ENCODE measurements around the gene FTO.
A peak's percentile ranks its signal among the peaks of the same experiment; 100 is the strongest.

The FTO gene

GRCh38 chr16:54055191-54055590 lies 351.2 kb downstream of the FTO start:
- DNase-seq (ENCODE audit: low spot score), result no peak

DNA sequence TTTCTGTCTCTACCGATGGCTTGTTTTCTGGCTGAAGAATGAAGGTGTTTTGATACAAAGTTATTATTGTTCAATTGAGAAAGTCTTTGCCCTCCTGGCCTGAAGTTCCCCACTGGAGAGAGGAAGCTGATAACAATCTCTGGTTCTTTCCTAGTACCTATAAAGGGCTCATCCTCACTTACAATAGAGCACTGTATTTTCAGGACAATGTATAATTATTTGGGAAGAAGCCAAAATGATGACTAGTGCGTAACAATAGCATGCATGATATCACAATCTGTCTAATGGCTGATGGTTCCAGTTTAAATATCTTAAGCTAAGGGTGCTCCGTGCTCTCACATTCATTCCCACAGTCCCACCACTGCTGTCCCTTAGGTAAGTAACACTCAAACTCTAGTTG lies 351.9 kb downstream of the FTO start:
- no peak for DNase-seq (ENCODE audit: low spot score)

- DNase-seq (ENCODE audit: low spot score), result no peak
Observed at GRCh38 chr16:54056921-54057320, 353.0 kb downstream of the FTO start.

DNA sequence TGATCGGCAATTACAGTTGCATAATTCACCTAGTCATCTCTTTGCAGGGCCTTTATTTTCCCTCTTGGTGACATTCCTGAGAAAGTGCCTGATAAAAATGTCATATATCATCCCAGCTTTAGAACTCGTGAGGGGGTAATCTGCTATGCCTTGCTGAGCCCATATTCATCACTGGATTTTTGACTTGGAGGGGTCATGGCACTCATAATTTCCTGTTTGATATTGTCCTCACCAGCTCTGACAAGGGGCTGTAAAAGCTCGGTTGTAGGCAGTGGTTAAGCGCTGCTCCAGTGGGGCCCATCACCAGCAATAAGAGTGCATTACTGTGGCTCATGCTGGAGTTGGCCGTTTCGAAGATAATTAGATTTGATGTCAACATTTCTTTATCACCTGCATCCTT lies 355.4 kb downstream of the FTO start:
- no peak for DNase-seq (ENCODE audit: low spot score)

DNA sequence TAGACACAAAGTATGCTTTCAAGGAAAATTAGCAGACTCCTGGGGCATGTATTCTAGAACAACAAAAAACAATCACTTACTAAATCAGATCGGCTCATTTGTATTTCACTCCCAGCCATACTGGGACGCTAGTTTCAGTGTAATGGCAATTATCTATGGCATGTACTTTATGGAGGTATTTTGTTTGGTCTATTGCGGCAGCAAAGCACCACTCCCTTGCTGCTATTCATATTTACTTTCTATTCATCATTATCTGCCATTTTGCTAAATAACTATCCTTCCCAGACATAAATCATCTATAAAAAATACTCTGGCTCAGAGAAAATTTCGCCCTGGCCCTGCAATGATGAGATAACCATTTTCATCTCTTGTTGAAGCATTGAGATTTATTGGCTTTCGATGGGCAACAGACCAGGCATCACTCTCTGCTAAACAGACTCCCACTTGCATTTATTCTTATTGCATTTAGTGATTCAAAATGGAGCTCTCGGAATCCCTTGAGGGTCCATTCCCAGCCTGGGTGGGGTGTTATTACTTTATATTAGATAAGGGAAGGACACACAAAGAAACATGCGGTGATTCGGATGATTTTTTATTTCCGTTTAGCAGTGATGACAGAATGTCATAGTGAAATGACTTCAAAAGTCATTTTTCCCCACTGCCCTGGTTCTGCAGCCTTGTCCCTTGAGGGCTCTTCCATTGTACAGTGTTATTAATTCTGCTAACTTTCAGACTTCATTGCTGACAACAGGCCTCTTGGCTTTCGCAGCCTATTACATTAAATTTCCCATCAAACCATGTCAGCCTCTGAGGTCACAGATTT lies 356.9 kb downstream of the FTO start:
- DNase-seq (ENCODE audit: low spot score), result no peak

DNA sequence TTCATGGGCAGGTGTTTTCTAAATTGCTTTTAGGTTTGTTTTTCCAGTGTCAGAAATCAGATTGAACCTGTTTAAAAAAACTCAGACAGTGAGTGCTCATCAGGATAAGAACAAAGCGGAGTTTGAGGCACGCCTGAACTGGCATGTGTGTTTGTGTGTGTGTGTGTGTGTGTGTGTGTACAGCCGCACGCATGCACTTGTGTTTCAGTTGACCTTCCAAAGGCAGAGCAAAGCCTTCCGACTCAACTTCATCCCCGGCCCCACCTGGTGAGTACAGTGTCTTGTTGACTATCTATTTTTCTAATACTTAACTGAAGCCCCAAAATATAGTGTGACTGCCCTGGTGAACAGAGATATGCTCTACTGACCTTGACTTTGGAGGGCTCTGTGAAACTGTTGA lies 357.5 kb downstream of the FTO start:
- no peak for DNase-seq (ENCODE audit: low spot score)

- no peak for DNase-seq (ENCODE audit: low spot score)
Observed at GRCh38 chr16:54062361-54063278, 358.7 kb downstream of the FTO start.

DNA sequence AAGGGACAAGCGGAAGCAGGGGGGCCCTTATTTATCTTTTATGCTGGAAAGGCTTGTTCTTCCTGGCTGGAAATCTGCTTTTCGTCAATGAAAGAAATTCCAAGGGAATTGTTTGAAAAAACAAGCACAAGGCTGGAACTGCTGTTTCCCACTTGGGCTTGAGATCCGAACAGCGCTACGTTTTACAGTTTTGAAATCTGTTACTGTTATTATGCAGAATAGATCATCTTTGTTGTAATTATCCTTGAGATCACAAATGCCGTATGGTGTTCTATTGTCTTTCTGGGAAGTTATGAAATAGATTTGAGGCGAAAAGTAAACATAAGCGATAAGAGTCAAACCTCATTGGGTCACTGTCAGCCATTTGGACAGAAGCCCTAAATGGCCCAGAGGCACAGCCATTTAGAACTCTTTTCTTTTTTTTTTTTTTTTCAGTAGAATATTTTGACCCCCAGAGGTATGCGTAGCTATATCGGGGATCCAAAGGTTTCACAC lies 359.4 kb downstream of the FTO start:
- no peak for DNase-seq (ENCODE audit: low spot score)

GRCh38 chr16:54066451-54067105 lies 362.6 kb downstream of the FTO start:
- DNase-seq (ENCODE audit: low spot score), result no peak

DNA sequence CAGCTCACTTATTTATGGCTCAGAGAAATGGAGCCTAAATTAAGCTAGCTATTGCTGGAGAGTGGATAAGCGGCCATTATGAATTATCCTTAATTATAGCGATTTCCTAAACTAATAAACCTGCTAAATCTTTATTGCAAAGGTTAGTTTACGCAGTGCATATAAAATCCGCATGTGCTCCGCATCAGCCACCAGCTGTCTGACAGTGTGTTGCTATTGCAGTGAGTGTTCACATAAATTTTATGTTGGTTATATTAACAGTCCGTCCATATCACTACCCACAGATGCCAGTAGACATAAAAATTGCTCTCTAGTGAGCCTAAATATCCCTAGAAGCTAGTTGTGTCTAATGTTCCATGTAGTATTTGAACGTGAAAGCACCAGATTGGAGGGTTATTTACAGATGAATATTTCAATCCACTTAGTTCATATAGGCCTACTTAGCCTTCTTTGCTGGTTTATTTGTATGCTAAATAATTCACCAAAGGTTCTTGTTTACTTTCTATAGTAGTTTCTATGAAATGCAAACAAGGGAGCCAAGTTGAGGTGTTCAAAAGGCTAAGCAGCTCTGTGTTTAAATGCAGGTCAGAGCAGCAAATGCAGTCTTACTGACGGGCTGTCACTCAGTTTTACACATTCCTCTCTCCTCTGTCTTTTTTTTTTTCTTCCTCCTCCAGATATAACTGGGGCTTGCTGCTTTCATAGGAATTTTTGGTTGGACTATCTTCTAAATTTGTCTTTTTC lies 363.5 kb downstream of the FTO start:
- no peak for DNase-seq (ENCODE audit: low spot score)

DNA sequence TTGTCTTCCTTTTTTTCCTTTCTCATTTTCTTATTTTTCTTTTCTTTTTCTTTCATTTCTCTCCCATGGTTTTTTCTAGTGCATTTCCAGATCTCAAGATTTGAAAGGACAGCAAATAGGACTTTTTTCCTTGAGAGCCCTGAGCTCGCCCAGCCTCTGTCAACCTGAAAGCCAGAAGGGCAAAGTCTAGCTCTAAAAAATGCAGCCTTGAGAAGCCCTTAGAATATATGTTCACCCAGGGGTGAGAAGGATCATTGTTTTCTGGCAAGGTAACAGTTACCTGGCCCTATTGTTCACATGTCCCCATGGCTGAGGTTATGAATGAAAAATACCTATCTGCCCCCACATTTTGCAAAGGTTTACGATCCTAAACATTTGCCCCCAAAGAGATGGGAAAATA lies 364.3 kb downstream of the FTO start:
- DNase-seq (ENCODE audit: low spot score), result no peak

DNA sequence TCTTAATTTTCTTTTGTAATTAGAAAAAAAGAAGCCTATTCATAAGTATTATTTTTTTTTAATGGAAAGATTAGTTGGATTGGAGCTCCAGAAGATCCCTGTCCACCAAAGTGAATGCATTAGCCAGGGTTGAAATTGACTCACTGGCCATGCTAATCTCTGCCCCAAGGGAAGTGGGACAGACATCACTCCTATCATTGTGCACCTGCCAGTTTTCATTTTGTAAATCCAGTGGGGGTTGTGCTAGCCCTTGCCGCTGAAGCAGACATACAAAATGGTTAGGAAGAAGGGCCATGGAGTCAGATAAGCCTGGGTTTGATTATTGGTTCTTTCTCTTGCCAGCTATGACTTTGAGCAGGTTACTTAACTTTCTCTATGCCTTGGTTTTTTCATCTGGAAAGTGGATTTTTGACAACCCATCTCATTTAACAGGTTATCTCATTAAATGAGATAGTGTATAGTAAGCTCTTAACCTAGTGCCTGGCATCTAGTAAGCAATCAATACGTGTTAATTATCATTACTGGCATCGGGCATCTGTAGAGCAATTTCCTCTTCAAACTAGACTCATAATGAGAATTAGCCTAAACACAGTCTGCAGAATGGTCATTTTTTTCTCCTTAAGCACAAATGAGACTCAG lies 365.8 kb downstream of the FTO start:
- no peak for DNase-seq (ENCODE audit: low spot score)

DNA sequence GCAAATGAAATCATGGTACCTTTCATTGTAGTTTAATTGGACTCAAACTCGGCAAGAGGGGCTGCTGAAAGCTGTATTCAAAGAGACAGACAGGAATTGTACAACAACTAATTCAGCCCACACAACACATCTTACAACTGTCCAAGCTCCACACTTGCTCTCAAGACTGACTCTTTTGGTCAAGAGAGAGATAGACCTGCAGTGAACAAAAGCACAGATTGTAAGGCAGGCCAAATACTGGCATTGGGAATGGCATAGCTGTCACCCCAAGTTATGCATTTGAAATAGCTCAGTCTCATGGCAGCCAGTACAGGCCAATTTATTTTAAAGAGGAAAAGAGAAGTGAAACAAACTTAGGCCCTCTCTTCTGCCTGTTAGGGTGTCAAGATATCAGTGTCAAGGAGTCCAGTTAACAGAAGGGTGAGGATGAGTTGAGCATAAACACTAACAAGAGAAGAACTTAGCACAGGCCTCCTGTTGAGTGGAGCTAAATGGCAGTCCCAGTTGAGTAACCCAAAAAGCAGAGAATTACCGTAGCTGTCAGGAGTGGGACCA lies 366.9 kb downstream of the FTO start:
- no peak for DNase-seq (ENCODE audit: low spot score)

DNA sequence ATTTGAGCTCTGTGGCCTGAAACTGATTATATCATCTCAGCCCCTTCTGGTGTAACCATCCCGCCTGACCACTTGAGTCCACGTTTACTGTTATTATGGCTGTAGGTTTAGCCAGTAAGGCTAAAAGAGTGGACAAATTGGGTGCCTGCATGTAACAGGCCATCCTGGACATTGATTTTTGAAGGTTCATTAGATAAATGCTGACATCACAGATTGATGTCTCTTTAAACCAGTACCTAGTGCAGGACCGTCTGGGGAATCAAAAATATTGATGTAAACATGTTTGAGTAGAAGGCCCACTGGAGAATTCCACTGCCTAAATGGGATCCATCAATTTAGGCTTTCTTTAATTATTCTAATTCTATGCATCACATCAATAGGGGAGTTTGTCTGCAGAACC lies 367.6 kb downstream of the FTO start:
- no peak for DNase-seq (ENCODE audit: low spot score)

DNA sequence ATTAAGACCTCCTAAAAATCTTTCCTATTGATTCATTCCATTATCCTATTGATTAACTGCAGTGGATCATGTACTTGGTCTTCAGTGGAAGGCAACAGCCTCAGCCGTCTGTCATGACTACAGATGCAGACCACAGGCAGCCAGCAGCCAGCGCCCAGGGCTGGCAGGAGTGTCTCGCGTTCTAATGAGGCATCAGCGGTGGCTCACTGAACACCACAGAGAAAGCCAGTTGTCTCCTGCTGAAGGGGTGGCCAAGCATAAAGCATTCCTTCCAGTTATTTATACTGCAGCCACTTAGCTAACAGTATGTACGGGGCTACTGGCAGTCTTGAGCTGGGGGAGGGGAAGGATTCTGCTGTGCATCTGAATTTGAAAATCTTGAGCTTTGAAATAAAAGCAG lies 368.3 kb downstream of the FTO start:
- no peak for DNase-seq (ENCODE audit: low spot score)

GRCh38 chr16:54073356-54073755 lies 369.4 kb downstream of the FTO start:
- no peak for DNase-seq (ENCODE audit: low spot score)

GRCh38 chr16:54075446-54075845 lies 371.5 kb downstream of the FTO start:
- no peak for DNase-seq (ENCODE audit: low spot score)

DNA sequence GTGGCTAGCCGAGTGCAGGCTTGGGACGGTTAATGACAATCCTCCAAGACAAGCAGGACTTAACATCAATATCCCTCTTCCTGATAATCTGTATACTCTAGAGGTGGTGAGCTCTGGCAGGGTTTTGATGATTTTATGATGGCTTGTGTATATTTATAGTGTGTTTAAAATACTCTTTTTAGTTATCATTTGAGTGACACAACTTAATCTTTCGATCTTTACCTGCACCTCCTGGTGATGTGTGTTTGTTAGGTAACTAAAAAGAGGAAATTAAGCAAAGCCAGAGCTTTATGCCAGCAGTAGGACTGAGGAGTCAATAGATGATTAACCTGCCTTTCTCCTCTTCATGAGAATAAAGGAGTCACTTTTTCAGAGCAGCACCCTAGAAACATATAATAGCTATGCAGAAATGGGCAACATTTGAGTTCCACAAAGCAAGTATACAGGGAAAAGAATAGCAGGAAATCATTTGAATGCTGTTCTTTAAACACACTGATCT lies 372.1 kb downstream of the FTO start:
- no peak for DNase-seq (ENCODE audit: low spot score)

DNA sequence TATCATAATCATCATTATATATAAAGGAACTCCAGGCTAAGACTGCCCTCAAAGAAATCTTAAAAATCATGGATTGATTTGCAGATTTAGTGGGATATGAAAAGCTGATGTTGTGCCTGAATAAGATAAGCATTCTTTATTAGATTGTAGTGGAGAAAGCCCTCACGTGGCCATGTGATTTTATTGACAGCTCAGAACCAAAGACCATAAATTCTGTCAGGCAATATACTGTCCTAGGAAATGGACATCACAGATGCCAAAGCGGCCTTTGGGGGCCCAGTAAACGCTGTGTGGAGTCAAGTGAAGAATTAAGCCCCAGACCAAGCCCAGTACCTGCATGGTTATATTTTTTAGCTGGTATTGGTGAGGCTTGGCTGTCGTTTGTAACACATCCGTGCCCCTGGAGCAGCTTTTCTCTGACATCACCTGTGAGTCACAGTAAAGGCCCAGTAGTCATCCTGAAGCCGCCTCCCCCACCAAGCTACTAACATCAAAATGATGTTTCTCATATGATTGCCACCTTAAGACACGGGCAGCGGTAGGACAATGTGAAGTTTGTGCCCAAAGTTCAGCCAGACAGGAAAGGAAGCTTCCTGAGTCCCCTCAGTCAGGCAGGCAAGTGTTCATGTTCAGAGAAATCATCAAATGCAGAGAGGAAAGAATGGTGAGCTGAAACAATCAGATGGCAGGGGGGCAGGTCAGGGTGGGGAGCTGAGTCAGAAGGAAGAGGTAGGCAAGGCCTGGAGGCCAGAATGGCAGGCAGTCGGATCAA lies 373.3 kb downstream of the FTO start:
- DNase-seq (ENCODE audit: low spot score), result peak; percentile 68

GRCh38 chr16:54080524-54081008 lies 376.6 kb downstream of the FTO start:
- DNase-seq (ENCODE audit: low spot score), result no peak

Measured in RKO (cell line).